Jurkat, Clone E6-1 (cell line): ENCODE measurements around the gene PDIA5.
A peak's percentile ranks its signal among the peaks of the same experiment; 100 is the strongest.
"Not testable (repeated sequence)": the region's sequence is repeated elsewhere in the genome, so short reads cannot be mapped to it uniquely, and the experiment has no call there.

Experiments
- DNase-seq: peaks from one replicate; pipeline ENCODE4 v3.0.0-alpha.2; 2011; ENCODE audit warnings: low read depth, low spot score
- H3K4me3 ChIP-seq: 2 replicates; pipeline ENCODE4 v1.5.1; 2011; ENCODE audit warnings: mild to moderate bottlenecking, low read length, control low read depth, moderate library complexity

The PDIA5 gene

GRCh38 chr3:123105201-123106189, 38.7 kb downstream of the PDIA5 start:
- no peak for DNase-seq
- H3K4me3 ChIP-seq = no peak overlapping the region

- peak overlapping the region; percentile 15 for H3K4me3 ChIP-seq
- DNase-seq = peak; percentile 86
Observed at GRCh38 chr3:123110282-123110975, 43.6 kb downstream of the PDIA5 start.

DNA sequence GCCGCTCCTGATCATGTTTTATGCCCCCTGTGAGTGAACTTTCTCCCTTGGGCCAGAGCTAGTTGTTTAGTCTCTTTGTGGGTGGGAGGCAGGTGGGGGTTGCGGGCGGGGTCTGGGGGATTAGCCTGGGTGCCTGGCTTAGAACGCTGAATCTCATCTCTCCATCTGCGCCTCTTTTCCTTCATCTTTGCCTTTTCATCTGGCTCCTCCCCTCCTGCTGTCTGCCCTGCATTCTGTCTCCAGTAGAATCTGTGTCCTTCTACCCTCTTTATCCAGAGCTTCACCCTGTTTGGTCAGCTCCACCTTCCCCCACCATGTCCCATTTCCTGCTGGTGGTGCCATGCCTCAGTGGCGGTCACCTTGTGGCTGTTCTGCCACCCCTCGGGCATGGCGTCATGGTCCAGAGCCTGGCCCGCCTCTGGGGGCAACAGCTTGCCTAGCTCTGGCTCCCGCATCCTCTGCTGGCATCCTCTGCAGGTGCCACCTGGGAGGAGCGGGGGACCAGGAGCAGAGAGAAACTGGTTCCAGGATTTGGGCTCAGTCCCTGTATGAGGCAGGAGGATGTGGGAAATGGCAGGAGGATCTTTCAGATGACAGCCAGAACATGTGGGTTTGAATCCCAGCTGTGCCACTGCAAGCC, 44.3 kb downstream of the PDIA5 start:
- DNase-seq = peak; percentile 24
- no peak overlapping the region for H3K4me3 ChIP-seq

DNA sequence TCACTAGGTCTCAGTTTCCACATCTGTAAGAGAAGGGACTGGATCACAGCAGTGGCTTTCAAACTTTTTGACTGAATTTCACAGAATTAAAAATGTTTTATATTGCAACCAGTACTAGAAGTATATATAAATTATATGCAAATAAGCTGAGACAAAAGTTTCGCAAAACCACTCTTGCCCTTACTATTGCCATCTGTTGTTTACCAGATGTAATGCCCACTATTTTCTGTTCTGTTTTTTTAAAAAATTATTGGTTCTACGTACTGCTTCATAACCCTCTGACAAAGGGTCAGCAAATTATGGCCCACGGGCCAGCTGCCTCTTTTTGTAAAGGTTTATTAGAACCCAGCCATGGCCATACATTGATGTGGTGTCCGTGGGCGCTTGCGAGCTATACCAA, 44.8 kb downstream of the PDIA5 start:
- DNase-seq = no peak
- H3K4me3 ChIP-seq = no peak overlapping the region

GRCh38 chr3:123112232-123112631, 45.4 kb downstream of the PDIA5 start:
- H3K4me3 ChIP-seq = no peak overlapping the region

GRCh38 chr3:123112656-123113055, 45.8 kb downstream of the PDIA5 start:
- not testable (repeated sequence) for DNase-seq

More at GRCh38 chr3:123112232-123112631, 45.4 kb downstream of the PDIA5 start:
- DNase-seq = peak; percentile 68

GRCh38 chr3:123113889-123114450, 47.1 kb downstream of the PDIA5 start:
- no peak for DNase-seq
- no peak overlapping the region for H3K4me3 ChIP-seq

More at GRCh38 chr3:123112656-123113055, 45.8 kb downstream of the PDIA5 start:
- not testable (repeated sequence) for H3K4me3 ChIP-seq

DNA sequence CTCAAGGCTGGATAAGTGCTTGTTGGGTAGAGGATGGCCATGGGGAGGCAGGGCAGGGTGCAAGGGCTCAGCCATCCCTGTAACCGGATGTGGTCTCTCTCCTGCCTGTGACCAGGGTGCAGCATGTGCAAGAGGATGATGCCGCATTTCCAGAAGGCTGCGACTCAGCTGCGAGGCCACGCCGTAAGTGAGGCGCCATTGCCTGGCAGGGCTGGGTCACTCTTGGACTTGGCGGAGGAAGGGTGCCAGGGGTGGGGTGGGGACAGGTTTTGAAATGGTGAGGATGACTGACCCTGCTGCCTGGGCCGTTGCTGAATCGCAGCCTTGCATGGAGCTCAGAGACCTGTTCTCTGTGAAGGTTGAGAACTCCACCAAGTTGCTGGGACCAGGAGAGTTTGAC, 49.3 kb downstream of the PDIA5 start:
- no peak for DNase-seq
- no peak overlapping the region for H3K4me3 ChIP-seq

- no peak overlapping the region for H3K4me3 ChIP-seq
- DNase-seq = no peak
Observed at GRCh38 chr3:123119388-123119787, 52.6 kb downstream of the PDIA5 start.

DNA sequence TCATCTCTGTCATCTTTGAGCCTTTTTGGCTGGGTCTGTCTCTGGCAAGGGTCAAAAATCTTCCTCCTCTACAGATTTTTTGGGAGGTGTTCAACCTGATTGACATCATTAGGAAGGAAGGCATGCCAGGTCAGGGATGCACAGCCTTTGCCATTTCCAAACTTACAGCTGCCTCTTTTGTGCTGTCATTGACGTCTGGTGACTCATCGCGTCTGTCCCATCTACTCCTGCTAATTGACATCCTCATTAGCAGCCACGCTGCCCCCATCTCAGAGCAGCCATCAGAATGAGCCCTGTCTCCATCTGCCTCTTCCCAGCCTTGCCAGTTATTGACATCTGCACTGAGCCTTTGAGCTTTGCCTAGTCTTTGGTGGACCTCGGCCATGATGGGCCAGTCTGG, 53.0 kb downstream of the PDIA5 start:
- H3K4me3 ChIP-seq = no peak overlapping the region
- DNase-seq = no peak

DNA sequence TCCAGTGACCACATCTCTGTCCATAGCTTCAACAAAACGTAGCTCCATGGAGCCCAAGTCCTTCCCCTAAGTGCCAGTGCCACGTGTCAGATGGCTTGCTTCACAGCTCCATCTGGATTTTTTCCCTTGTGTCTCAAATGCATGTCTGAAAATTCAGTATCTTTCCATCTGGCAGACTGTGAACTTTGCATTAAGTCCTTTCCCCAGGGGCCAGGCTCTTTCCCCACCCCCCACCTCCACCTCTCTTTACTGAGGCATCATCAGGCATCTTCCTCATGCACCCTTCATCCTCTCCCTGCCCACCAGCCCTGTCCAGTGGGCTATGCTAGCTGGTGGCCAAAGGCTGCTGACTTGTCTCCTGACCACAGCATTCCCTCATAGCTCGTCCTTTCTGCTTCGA, 53.7 kb downstream of the PDIA5 start:
- H3K4me3 ChIP-seq = no peak overlapping the region
- no peak for DNase-seq

DNA sequence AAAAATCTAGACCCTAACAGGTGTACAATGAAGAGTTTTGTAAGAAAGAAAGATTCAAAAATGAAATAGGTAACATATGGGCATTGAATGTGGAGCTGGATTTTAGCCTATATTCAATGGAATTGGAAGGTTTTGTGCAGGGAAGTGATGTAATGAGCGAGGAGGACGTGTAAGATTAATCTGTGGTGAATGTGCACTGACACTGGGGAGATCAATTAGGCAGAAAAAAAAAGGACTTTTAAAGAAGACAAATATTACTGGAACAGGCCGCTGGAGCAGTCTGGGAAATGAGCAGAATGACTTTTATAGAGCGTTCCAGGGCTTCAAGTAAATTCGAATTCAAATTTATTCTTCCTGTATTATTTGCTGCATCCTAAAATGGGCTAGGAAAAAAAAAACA, 55.2 kb downstream of the PDIA5 start:
- no peak overlapping the region for H3K4me3 ChIP-seq
- no peak for DNase-seq

GRCh38 chr3:123122525-123123315, 55.9 kb downstream of the PDIA5 start:
- no peak for DNase-seq
- H3K4me3 ChIP-seq = no peak overlapping the region

GRCh38 chr3:123123716-123124616, 57.1 kb downstream of the PDIA5 start:
- H3K4me3 ChIP-seq = no peak overlapping the region
- no peak for DNase-seq

- no peak for DNase-seq
- H3K4me3 ChIP-seq = no peak overlapping the region
Observed at GRCh38 chr3:123124971-123125370, 58.1 kb downstream of the PDIA5 start.

DNA sequence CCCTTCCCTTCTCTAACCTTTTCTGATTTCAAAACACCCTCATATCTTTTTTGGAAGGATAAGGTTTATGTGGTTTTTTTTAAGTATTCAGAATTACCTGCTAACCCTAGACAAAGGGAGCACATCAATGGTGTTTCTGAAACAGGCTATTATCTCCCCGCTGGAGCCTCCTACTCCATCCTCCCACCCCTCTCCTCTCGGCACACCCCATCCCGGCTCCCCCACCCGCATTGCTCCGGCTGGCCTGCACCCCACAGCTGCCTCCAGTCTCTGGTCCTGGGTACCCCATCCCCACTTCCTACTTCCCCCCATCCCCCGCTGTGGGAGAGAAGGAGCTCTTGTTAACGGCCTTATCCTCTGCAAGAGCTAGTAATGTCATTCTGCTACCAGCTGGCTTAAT, 59.2 kb downstream of the PDIA5 start:
- no peak overlapping the region for H3K4me3 ChIP-seq
- no peak for DNase-seq

- no peak overlapping the region for H3K4me3 ChIP-seq
- no peak for DNase-seq
Observed at GRCh38 chr3:123126653-123127052, 59.8 kb downstream of the PDIA5 start.

DNA sequence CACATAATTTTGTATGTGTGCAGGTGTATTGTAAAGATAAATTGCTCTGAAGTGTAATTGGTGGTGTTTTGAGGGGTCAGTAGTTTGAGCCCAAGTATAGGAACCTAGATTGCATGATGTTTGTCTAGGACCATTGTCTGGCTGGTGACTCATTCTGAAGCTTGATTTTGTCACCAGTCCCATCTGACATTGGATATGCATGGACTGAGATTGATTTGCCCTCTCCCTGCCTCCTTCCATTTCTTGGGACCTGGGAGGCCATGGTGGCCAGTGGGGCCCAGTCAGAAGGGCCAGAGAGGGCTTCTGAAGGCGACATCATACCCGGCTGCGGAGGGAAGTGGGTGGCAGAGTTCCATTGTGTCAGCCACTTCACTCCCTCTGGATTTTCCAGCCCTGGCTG, 62.3 kb downstream of the PDIA5 start:
- H3K4me3 ChIP-seq = no peak overlapping the region
- DNase-seq = no peak
